Measurements from ENCODE around the gene GRB10.

DNA sequence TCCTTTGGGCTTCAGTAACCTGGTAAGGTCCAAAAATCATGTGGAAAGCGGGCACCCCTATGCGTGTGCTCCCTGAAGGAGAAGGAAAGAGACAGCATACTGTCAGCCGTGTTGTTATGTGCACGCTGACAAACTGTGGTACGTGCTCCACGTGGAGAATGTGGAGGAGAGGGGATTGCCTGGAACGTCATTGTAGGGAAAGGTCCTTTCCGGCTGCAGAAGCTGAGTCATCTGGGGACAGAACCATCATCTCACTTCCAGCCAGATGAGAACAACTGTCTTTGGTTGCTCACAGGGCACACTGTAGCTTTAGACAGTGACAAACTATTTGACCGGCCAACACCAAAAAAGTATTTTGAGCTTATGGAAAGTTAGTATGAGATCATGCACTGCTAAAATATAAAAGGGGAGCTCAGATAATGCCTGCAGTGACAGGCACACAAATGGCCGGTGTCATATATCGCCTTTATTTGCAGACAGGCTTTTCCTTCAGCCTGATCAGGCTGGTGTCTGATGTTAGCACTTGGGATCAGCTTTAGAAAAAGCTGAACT is 38.8 kb upstream of the GRB10 start:
- TF ChIP-seq RAD21 (IDR thresholded peaks at IDR 0.05 in 1 of 2, conservative IDR thresholded peaks at IDR 0.05 in 1 of 2; ENCODE audit: low read depth in 2 of 2, low read length in 2 of 2), result no peak
- no peak for TF ChIP-seq BCL11A (IDR thresholded peaks at IDR 0.05; ENCODE audit: low read depth in 2 of 2, low read length in 2 of 2)
- TF ChIP-seq, protein P1, sequence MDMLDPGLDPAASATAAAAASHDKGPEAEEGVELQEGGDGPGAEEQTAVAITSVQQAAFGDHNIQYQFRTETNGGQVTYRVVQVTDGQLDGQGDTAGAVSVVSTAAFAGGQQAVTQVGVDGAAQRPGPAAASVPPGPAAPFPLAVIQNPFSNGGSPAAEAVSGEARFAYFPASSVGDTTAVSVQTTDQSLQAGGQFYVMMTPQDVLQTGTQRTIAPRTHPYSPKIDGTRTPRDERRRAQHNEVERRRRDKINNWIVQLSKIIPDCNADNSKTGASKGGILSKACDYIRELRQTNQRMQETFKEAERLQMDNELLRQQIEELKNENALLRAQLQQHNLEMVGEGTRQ (IDR thresholded peaks at IDR 0.05; ENCODE audit: low read length), result no peak
- TF ChIP-seq SP2 (IDR thresholded peaks at IDR 0.05; ENCODE audit: low read length), result no peak
- TF ChIP-seq, protein P2, sequence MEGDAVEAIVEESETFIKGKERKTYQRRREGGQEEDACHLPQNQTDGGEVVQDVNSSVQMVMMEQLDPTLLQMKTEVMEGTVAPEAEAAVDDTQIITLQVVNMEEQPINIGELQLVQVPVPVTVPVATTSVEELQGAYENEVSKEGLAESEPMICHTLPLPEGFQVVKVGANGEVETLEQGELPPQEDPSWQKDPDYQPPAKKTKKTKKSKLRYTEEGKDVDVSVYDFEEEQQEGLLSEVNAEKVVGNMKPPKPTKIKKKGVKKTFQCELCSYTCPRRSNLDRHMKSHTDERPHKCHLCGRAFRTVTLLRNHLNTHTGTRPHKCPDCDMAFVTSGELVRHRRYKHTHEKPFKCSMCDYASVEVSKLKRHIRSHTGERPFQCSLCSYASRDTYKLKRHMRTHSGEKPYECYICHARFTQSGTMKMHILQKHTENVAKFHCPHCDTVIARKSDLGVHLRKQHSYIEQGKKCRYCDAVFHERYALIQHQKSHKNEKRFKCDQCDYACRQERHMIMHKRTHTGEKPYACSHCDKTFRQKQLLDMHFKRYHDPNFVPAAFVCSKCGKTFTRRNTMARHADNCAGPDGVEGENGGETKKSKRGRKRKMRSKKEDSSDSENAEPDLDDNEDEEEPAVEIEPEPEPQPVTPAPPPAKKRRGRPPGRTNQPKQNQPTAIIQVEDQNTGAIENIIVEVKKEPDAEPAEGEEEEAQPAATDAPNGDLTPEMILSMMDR (IDR thresholded peaks at IDR 0.05; ENCODE audit: control extremely low read depth in 1 of 3, insufficient read depth in 1 of 3, low read depth in 1 of 3, low read length in 3 of 3), result no peak
- no peak for TF ChIP-seq EGR1 (IDR thresholded peaks at IDR 0.05; ENCODE audit: borderline replicate concordance, low read depth, low read length)
- no peak for TF ChIP-seq NRF1 (IDR thresholded peaks at IDR 0.05; ENCODE audit: low read depth, low read length)
- no peak for TF ChIP-seq POLR2A (IDR thresholded peaks at IDR 0.05; ENCODE audit: control extremely low read depth in 1 of 2, low read depth in 2 of 2, low read length in 2 of 2)
- no peak for TF ChIP-seq YY1 (IDR thresholded peaks at IDR 0.05; ENCODE audit: low read depth, low read length)
- TF ChIP-seq, protein P3, sequence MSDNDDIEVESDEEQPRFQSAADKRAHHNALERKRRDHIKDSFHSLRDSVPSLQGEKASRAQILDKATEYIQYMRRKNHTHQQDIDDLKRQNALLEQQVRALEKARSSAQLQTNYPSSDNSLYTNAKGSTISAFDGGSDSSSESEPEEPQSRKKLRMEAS (IDR thresholded peaks at IDR 0.05), result no peak
- no peak for TF ChIP-seq SP1 (IDR thresholded peaks at IDR 0.05; ENCODE audit: low read depth, low read length)
- TF ChIP-seq KDM1A (IDR thresholded peaks at IDR 0.05; ENCODE audit: borderline replicate concordance, low read length), result no peak
- TF ChIP-seq RFX5 (IDR thresholded peaks at IDR 0.05; ENCODE audit: borderline replicate concordance, low read depth, low read length), result no peak

Data from H1 (cell line).